Right lung (tissue), 5 donors: ENCODE measurements around the gene TST. TPM values are rescaled to one million over a fixed set of nuclear protein-coding genes. Genes with fewer than 3 reads are reported as not detected.

Experiments used
- DNase-seq, 2 donors: peaks; one replicate each; pipeline ENCODE4 v3.0.0-alpha.2; 2013
- polyA plus RNA-seq, 5 donors: library from polyadenylated mRNA; unstranded; fragments of 120-200 nt; gene quantifications; one replicate each; pipeline versions ENCODE4 v1.2.1 to v1.2.3, GENCODE V29; 2013; ENCODE audit warnings: inconsistent platforms in 1 of 5, low replicate concordance in 1 of 5; ENCODE audit not compliant: insufficient read length in 5 of 5, insufficient read depth in 1 of 5

TST gene
- polyA plus RNA-seq, 5 donors: 13.8 to 31.4 (median 17.4) TPM

- no peak for DNase-seq
Observed at GRCh38 chr22:37033605-37034430, 14.6 kb upstream of the TST start.

GRCh38 chr22:37032535-37033460, 13.6 kb upstream of the TST start:
- peak; percentile 65 to 71 for DNase-seq

GRCh38 chr22:37032134-37032534, 12.9 kb upstream of the TST start:
- DNase-seq: no peak

- no peak for DNase-seq
Observed at GRCh38 chr22:37030560-37031281, 11.5 kb upstream of the TST start.

- DNase-seq: no peak
Observed at GRCh38 chr22:37028692-37029674, 9.7 kb upstream of the TST start.

GRCh38 chr22:37027556-37027955, 8.3 kb upstream of the TST start:
- DNase-seq: no peak

- DNase-seq: no peak
Observed at GRCh38 chr22:37026325-37026724, 7.1 kb upstream of the TST start.

- DNase-seq: no peak
Observed at GRCh38 chr22:37025500-37026070, 6.3 kb upstream of the TST start.

- no peak for DNase-seq
Observed at GRCh38 chr22:37024339-37025157, 5.3 kb upstream of the TST start.

- DNase-seq: no peak
Observed at GRCh38 chr22:37023743-37024338, 4.6 kb upstream of the TST start.

- no peak for DNase-seq
Observed at GRCh38 chr22:37022483-37023337, 3.5 kb upstream of the TST start.

GRCh38 chr22:37021710-37022482, 2.6 kb upstream of the TST start:
- DNase-seq: no peak

GRCh38 chr22:37021041-37021440, 1.8 kb upstream of the TST start:
- DNase-seq: no peak

GRCh38 chr22:37020192-37020479, 889 bp upstream of the TST start:
- DNase-seq: no peak

GRCh38 chr22:37018815-37019308, 385 bp downstream of the TST start:
- DNase-seq: peak; percentile 50 to 56

GRCh38 chr22:37018086-37018814, 997 bp downstream of the TST start:
- DNase-seq: no peak

- DNase-seq: no peak
Observed at GRCh38 chr22:37017356-37017755, 1.9 kb downstream of the TST start.
